ENCODE data around the gene COX6A1.

The COX6A1 gene

GRCh38 chr12:120468821-120469449, 31.0 kb downstream of the COX6A1 start:
- TF ChIP-seq CTCF (IDR thresholded peaks at IDR 0.05; ENCODE audit: low read depth, low read length), result no peak; the same call in 1 of the 2 replicates

GRCh38 chr12:120469450-120470149, 31.7 kb downstream of the COX6A1 start, which contains the start of gene SRSF9:
Gene SRSF9, minus strand, starts transcription at chr12:120469748. Its CDS starts 139 bp downstream, at chr12:120469609.
- peak; percentile 95 for DNase-seq (ENCODE audit: extremely low read depth, low read depth)
- TF ChIP-seq CTCF (IDR thresholded peaks at IDR 0.05; ENCODE audit: low read depth, low read length), result peak; percentile 84

More at GRCh38 chr12:120468821-120469449, 31.0 kb downstream of the COX6A1 start:
- no peak for DNase-seq (ENCODE audit: extremely low read depth, low read depth)

- no peak for DNase-seq (ENCODE audit: extremely low read depth, low read depth)
- no peak for TF ChIP-seq CTCF (IDR thresholded peaks at IDR 0.05; ENCODE audit: low read depth, low read length)
Observed at GRCh38 chr12:120470150-120470784, 32.4 kb downstream of the COX6A1 start.

- DNase-seq (ENCODE audit: extremely low read depth, low read depth), result no peak
- TF ChIP-seq CTCF (IDR thresholded peaks at IDR 0.05; ENCODE audit: low read depth, low read length), result no peak
Observed at GRCh38 chr12:120472521-120472920, 34.6 kb downstream of the COX6A1 start.

- no peak for DNase-seq (ENCODE audit: extremely low read depth, low read depth)
- no peak for TF ChIP-seq CTCF (IDR thresholded peaks at IDR 0.05; ENCODE audit: low read depth, low read length)
Observed at GRCh38 chr12:120473807-120474615, 36.1 kb downstream of the COX6A1 start.

- no peak for DNase-seq (ENCODE audit: extremely low read depth, low read depth)
Observed at GRCh38 chr12:120474616-120474960, 36.7 kb downstream of the COX6A1 start.

More at GRCh38 chr12:120474616-120474960, 36.7 kb downstream of the COX6A1 start:
- TF ChIP-seq CTCF (IDR thresholded peaks at IDR 0.05; ENCODE audit: low read depth, low read length), result no peak
